Sigmoid colon (tissue), 7 donors: Measurements from ENCODE around the gene DOCK11. TPM values are rescaled to one million over a fixed set of nuclear protein-coding genes. Genes with fewer than 3 reads are reported as not detected.

Experiments
- DNase-seq: peaks from one replicate; pipeline ENCODE4 v3.0.0-alpha.2; 2019
- H3K27ac ChIP-seq, 4 donors: fragments of 200-600 bp; sonication (generic); one replicate each; pipeline ENCODE4 v1.5.1; 2016 to 2019; ENCODE audit warnings: mild to moderate bottlenecking in 1 of 4
- H3K27me3 ChIP-seq, 3 donors: fragments of 200-600 bp; sonication (generic); one replicate each; pipeline ENCODE4 v1.5.1; 2019; ENCODE audit warnings: mild to moderate bottlenecking in 1 of 3
- H3K36me3 ChIP-seq, 4 donors: fragments of 200-600 bp; sonication (generic); one replicate each; pipeline ENCODE4 v1.5.1; 2016 to 2019
- H3K4me1 ChIP-seq, 4 donors: fragments of 200-600 bp; sonication (generic); one replicate each; pipeline ENCODE4 v1.5.1; 2017 to 2019
- H3K4me3 ChIP-seq, 4 donors: fragments of 200-600 bp; sonication (generic); one replicate each; pipeline ENCODE4 v1.5.1; 2017 to 2019; ENCODE audit warnings: mild to moderate bottlenecking in 2 of 4, moderate library complexity in 1 of 4
- H3K9me3 ChIP-seq, 4 donors: fragments of 200-600 bp in 3 of 4; sonication (generic) in 3 of 4; one replicate each; pipeline versions ENCODE4 v1.5.1 to v1.6.1; 2013 to 2019
- CTCF ChIP-seq, 4 experiments: fragments of 450-650 bp in 3 of 4; fragments of 200-600 bp in 1 of 4; IDR thresholded peaks; one replicate each; pipeline ENCODE4 v1.5.1; 2016 to 2019; ENCODE audit warnings: antibody characterized with exemption in 4 of 4, mild to moderate bottlenecking in 3 of 4, moderate library complexity in 2 of 4
- EP300 ChIP-seq, 4 donors: sonication (generic); formaldehyde crosslinking; IDR thresholded peaks; one replicate each; pipeline ENCODE4 v1.6.1; 2017; ENCODE audit warnings: antibody characterized with exemption in 4 of 4
- POLR2A ChIP-seq, 2 donors: fragments of 450-650 bp; IDR thresholded peaks; one replicate each; pipeline ENCODE4 v1.6.1; 2016; ENCODE audit warnings: antibody characterized with exemption in 2 of 2, mild to moderate bottlenecking in 2 of 2, moderate library complexity in 2 of 2
- POLR2AphosphoS5 ChIP-seq, 4 donors: sonication (generic); formaldehyde crosslinking; IDR thresholded peaks; one replicate each; pipeline ENCODE4 v1.6.1; 2017; ENCODE audit warnings: antibody characterized with exemption in 4 of 4
- WGBS, 2 donors: extraction: QIAGEN DNeasy Blood & Tissue Kit; methylation state at CpG; one replicate each; pipeline ENCODE4 v1.1.7; 2013; 5-methylcytosine and 5-hydroxymethylcytosine counted together
- intact Hi-C: fragments of 100-400 bp; cut with DNase I; formaldehyde crosslinking; loops from one replicate; pipeline ENCODE4 v1.15.1; 2023
- polyA plus RNA-seq, 3 donors: library from polyadenylated mRNA; stranded (reverse); fragments of 200-250 nt; gene quantifications; one replicate each; pipeline ENCODE4 v1.2.3, GENCODE V29; 2013
- total RNA-seq, 4 donors: library from RNA; depleted of rRNA; stranded (reverse); fragments of >200 nt; gene quantifications; one replicate each; pipeline ENCODE4 v1.1.0, GENCODE V29; 2016
- donor health status: healthy with polysubstance abuse.
- donor health status: Bipolar disorder and iron deficiency.
- donor health status: healthy.

DOCK11 gene
- total and polyA plus RNA-seq, 7 donors: 3.2 to 54.6 (median 40.7) TPM

GRCh38 chrX:118526149-118526548 is 30.5 kb downstream of the DOCK11 start:
- WGBS, 2 donors: 59 to 85% methylated on average over 4 of the region's 4 CpGs
- intact Hi-C loops: no loop called here
- H3K9me3 ChIP-seq: no peaks in the 10 kb centered on the region
- H3K36me3 ChIP-seq: no peaks in the 10 kb centered on the region
- no peak overlapping the region for H3K4me3 ChIP-seq
- peak overlapping the region; percentile 55 to 67 (median 63) for H3K27ac ChIP-seq
- H3K27me3 ChIP-seq: no peaks in the 10 kb centered on the region
- H3K4me1 ChIP-seq: peaks cover 0 to 36% (median 16%) of the 10 kb centered on the region in 4 donors
- no peak for TF ChIP-seq CTCF (IDR thresholded peaks at IDR 0.05)
- TF ChIP-seq POLR2AphosphoS5 (IDR thresholded peaks at IDR 0.05): no peak
- DNase-seq: no peak

- no peaks in the 10 kb centered on the region for H3K36me3 ChIP-seq
- DNase-seq: no peak
- H3K4me3 ChIP-seq: no peak overlapping the region
- H3K9me3 ChIP-seq: no peaks in the 10 kb centered on the region
- H3K27ac ChIP-seq: peak overlapping the region in 2 of 4 donors; percentile 22 to 31
- intact Hi-C loops: no loop called here
- no peak for TF ChIP-seq POLR2AphosphoS5 (IDR thresholded peaks at IDR 0.05)
- TF ChIP-seq EP300 (IDR thresholded peaks at IDR 0.05): no peak
- no peak for TF ChIP-seq POLR2A (IDR thresholded peaks at IDR 0.05)
- no peak for TF ChIP-seq CTCF (IDR thresholded peaks at IDR 0.05)
- H3K27me3 ChIP-seq: no peaks in the 10 kb centered on the region
- WGBS, 2 donors: 57 to 84% methylated on average over 10 of the region's 10 CpGs
- peaks cover 0 to 23% (median 12%) of the 10 kb centered on the region in 4 donors for H3K4me1 ChIP-seq
Observed at GRCh38 chrX:118528071-118528737, 32.6 kb downstream of the DOCK11 start.

DNA sequence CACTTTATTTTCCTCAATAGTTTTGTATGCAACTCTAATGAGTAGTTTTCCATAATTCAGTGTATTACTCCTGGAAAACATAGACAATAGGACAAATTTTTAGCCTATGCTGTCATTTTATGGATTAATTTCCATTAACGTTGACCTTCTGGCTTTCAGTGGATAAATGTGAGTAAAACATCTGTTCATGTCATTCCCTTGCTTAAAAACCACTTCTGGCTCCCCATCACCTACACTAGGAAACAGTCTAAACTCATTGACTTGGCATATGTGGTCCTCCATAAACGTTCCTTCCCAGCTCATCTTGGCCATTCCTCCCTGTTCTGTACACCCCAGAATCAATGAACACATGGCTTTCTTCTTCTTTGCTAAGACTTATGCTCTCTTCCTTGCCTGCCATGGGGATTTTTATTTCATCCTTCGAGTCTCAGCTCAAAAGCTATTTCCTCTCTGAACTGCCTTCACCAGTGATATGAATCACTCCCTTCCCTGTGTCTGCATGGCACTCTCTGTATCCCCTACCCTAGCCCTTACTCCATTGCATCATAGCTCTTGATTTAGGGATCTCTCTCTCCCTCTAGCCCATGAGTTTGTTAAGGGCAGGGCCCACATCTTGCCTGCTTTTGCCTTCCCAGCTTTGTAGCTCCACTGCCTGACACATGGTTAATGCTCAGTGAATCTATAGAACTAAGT is 34.8 kb downstream of the DOCK11 start:
- 44 to 81% methylated on average over 3 of the region's 3 CpGs for WGBS, 2 donors
- intact Hi-C loops: no loop called here
- Histone ChIP-seq H3K4me1 (peaks cover 0 to 23% (median 12%) of the 10 kb centered on the region in 4 donors), H3K27ac (peak overlapping the region in 2 of 4 donors; percentile 19 to 30), H3K27me3 (no peaks in the 10 kb centered on the region), H3K4me3 (no peak overlapping the region), H3K36me3 (no peaks in the 10 kb centered on the region), H3K9me3 (no peaks in the 10 kb centered on the region)
- DNase-seq: no peak
- no peak for TF ChIP-seq POLR2AphosphoS5 (IDR thresholded peaks at IDR 0.05)
- TF ChIP-seq EP300 (IDR thresholded peaks at IDR 0.05): no peak
- no peak for TF ChIP-seq POLR2A (IDR thresholded peaks at IDR 0.05)
- no peak for TF ChIP-seq CTCF (IDR thresholded peaks at IDR 0.05)

DNA sequence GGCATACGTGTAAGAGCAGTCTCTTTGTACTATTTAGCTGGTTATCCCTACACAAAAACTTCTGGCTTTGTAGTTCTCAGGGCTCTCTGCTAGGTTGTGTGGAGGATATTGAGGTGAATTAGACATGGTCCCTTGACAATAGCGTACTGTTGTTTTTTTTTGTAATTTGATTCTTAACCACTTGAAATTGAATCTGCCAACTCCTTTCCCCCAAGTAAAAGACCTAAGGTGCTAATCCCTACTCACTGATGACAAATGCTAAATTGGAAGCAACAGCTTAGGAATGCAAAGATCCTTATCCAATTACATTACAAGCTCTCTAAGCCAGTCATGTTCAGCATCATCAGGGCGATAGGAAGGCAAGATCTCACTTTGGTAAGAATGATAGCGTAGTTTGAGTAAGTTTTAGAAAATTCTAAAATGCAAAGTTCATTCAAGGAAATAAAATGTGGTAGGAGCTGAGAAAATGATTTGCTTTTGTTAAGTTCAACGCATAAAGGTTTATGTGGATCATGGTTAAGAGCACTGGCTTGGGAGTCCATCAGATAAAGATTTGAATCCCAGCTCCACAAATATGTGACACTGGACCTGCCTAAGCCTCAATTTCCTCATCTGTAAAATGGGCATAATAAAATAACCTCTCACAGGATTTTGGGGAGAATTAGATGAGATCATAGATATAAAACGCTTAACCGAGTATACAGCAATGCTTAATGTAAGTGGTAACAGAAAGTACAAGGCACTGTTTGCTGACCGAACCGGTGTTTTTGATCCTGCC is 39.3 kb downstream of the DOCK11 start:
- H3K27ac ChIP-seq: peak overlapping the region in 3 of 4 donors; percentile 51 to 61 (median 57)
- no peaks in the 10 kb centered on the region for H3K36me3 ChIP-seq
- H3K4me3 ChIP-seq: no peak overlapping the region
- no peaks in the 10 kb centered on the region for H3K27me3 ChIP-seq
- WGBS, 2 donors: 95% methylated on average over 9 of the region's 9 CpGs
- no peak for DNase-seq
- no peaks in the 10 kb centered on the region for H3K9me3 ChIP-seq
- intact Hi-C loops: no loop called here
- H3K4me1 ChIP-seq: peaks cover 0 to 22% (median 14%) of the 10 kb centered on the region in 4 donors
- TF ChIP-seq POLR2A (IDR thresholded peaks at IDR 0.05): no peak
- TF ChIP-seq CTCF (IDR thresholded peaks at IDR 0.05): no peak
- no peak for TF ChIP-seq POLR2AphosphoS5 (IDR thresholded peaks at IDR 0.05)
- TF ChIP-seq EP300 (IDR thresholded peaks at IDR 0.05): no peak
